ENCODE measurements around the gene PARD3B.

DNA sequence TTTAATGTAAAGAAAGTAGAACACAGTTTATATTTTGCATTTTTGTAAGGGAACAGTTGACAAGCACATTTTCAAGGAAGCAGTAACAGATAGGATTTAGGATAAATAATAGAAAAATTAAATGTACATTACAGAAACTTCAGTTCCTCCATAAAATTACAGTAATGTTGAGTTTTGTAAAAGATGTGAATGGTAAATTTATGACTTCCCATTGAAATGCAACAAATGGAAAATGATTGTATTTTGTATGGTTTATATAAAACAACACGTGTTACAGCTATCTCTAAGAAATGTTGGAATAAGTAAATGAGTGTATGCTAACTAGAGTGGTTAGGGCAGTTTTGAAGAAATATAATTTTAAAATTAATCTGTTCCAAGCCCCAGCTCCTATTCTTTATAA lies 227.3 kb downstream of the PARD3B start:
- TF ChIP-seq SPI1 (IDR thresholded peaks at IDR 0.05; ENCODE audit: low read depth, low read length) (no peak), POLR2A (IDR thresholded peaks at IDR 0.05; ENCODE audit: low read depth, low read length) (no peak), POLR2AphosphoS5 (IDR thresholded peaks at IDR 0.05; ENCODE audit: low read depth, low read length) (no peak), POU2F2 (IDR thresholded peaks at IDR 0.05; ENCODE audit: low read depth, low read length) (no peak)

Data from GM12891 (cell line).